Esophagus (tissue), 2 donors: ENCODE data around the gene CENPB. TPM values are rescaled to one million over a fixed set of nuclear protein-coding genes. Genes with fewer than 3 reads are reported as not detected.
"Not testable (repeated sequence)": the region's sequence is repeated elsewhere in the genome, so short reads cannot be mapped to it uniquely, and the experiment has no call there.

Experiments used
- H3K27ac ChIP-seq, 2 donors: one replicate each; pipeline ENCODE4 v1.5.1; 2013; ENCODE audit warnings: low read depth in 2 of 2, mild to moderate bottlenecking in 2 of 2, inconsistent platforms in 1 of 2, low read length in 1 of 2, moderate library complexity in 1 of 2
- H3K27me3 ChIP-seq, 2 donors: one replicate each; pipeline ENCODE4 v1.6.1; 2013; ENCODE audit warnings: low read length in 2 of 2, control low read depth in 1 of 2, mild to moderate bottlenecking in 1 of 2; ENCODE audit not compliant: insufficient read depth in 2 of 2, control insufficient read depth in 1 of 2
- H3K36me3 ChIP-seq, 2 donors: one replicate each; pipeline ENCODE4 v1.6.1; 2013; ENCODE audit warnings: low read length in 1 of 2; ENCODE audit not compliant: control insufficient read depth in 2 of 2, insufficient read depth in 2 of 2
- H3K4me1 ChIP-seq, 2 donors: one replicate each; pipeline ENCODE4 v1.6.1; 2013; ENCODE audit warnings: low read length in 1 of 2; ENCODE audit not compliant: control insufficient read depth in 2 of 2, insufficient read depth in 2 of 2
- H3K4me3 ChIP-seq, 2 donors: one replicate each; pipeline ENCODE4 v1.5.1; 2013; ENCODE audit warnings: low read length in 2 of 2, mild to moderate bottlenecking in 2 of 2, low read depth in 1 of 2, moderate library complexity in 1 of 2
- H3K9me3 ChIP-seq, 2 donors: one replicate each; pipeline ENCODE4 v1.6.1; 2013; ENCODE audit warnings: mild to moderate bottlenecking in 2 of 2, low read depth in 1 of 2, low read length in 1 of 2, moderate library complexity in 1 of 2; ENCODE audit not compliant: control insufficient read depth in 2 of 2, insufficient read depth in 1 of 2
- WGBS, 2 donors: extraction: QIAGEN DNeasy Blood & Tissue Kit; methylation state at CpG; one replicate each; pipeline ENCODE4 v1.1.7; 2013; 5-methylcytosine and 5-hydroxymethylcytosine counted together
- polyA plus RNA-seq, 2 donors: library from polyadenylated mRNA; stranded (reverse); fragments of 200-250 nt; gene quantifications; one replicate each; pipeline ENCODE4 v1.2.3, GENCODE V29; 2013
- donor health status: healthy with polysubstance abuse.
- donor health status: Bipolar disorder and iron deficiency.

The CENPB gene
- polyA plus RNA-seq, 2 donors: 33.3 to 43.4 TPM

DNA sequence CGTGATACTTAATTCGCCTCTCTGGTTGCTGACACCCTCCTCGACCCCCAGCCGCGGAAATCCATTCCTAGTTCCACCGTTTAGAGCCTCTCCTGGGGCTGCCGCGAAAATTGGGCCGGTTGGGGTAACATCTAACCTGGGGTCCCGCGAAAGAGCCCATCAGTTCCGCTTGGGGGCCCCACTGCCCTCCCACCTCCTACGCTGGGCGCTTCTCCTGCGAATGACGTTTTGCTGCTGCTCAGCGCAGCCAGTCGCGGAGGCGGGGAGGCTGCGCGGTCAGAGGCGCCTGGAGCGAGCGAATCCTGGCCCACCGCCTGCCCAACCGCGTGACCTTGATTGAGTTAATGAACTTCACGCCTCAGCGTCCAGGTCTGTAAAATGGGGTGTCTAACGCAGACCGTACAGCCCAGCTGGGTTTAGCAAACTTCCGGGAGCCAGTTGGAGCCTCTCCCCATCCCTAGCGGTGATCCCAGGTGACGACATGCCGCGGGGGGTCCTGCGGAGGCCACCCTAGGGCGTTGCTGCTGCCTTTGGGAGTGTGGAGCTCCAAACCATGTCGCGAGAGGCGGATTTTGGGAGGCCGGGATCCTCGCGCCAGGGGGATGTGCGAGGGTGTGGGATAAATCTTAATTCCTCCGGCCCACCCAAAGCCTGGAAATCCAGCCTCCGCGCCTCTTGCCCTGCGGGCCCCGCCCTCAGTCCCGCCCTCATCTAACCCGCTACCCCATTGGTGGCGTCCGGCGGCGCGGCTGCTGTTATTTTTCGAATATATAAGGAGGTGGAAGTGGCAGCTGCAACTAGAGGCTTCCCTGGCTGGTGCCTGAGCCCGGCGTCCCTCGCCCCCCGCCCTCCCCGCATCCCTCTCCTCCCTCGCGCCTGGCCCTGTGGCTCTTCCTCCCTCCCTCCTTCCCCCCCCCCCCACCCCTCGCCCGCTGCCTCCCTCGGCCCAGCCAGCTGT lies 9.2 kb upstream of the CENPB start, which contains the start of gene CDC25B:
CDC25B (plus strand) TSS at position 800 of the 958 bp plus-strand sequence. CDS start 222 bp downstream, outside the sequence.
- H3K4me3 ChIP-seq: peak within 1 kb of the TSS; percentile 62 to 63
- 1% methylated on average over 61 to 68 of the region's 69 CpGs for WGBS, 2 donors

GRCh38 chr20:3794701-3795420 lies 8.3 kb upstream of the CENPB start:
- Histone ChIP-seq H3K4me1 (peaks cover 0 to 20% of the 10 kb centered on the region in 2 donors), H3K4me3 (peak overlapping the region in 1 of 2 donors; percentile 62)
- 85% methylated on average over 25 of the region's 25 CpGs for WGBS, 2 donors

More for the DNA sequence above, 9.2 kb upstream of the CENPB start, which contains the start of gene CDC25B:
- Histone ChIP-seq H3K4me1 (peaks cover 0 to 20% of the 10 kb centered on the region in 2 donors), H3K36me3 (peaks cover 0 to 2% of the 10 kb centered on the region in 2 donors), H3K9me3 (no peaks in the 10 kb centered on the region), H3K27me3 (no peaks in the 10 kb centered on the region), H3K27ac (peak within 1 kb of the TSS; percentile 96 to 98)

DNA sequence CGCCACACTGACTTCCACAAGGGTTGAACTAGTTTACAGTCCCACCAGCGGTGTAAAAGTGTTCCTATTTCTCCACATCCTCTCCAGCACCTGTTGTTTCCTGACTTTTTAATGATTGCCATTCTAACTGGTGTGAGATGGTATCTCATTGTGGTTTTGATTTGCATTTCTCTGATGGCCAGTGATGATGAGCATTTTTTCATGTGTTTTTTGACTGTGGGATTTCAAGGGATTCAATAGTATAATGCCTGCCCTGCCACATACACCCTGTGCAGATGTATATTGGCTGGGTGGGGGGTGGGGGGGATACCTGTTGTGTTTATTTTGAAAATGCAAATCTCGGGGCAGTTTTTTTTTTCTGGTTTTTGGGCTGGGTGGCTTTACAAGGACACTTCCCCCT lies 7.6 kb upstream of the CENPB start:
- H3K4me3 ChIP-seq, H3K27ac ChIP-seq, H3K36me3 ChIP-seq, H3K9me3 ChIP-seq, H3K27me3 ChIP-seq: not testable (repeated sequence)
- peaks cover 0 to 14% of the 10 kb centered on the region in 2 donors for H3K4me1 ChIP-seq
- WGBS, 2 donors: 67 to 83% methylated on average over 2 to 3 of the region's 3 CpGs

More at GRCh38 chr20:3794701-3795420, 8.3 kb upstream of the CENPB start:
- no peaks in the 10 kb centered on the region for H3K9me3 ChIP-seq
- H3K36me3 ChIP-seq: no peaks in the 10 kb centered on the region
- no peaks in the 10 kb centered on the region for H3K27me3 ChIP-seq
- peak overlapping the region; percentile 96 to 98 for H3K27ac ChIP-seq

GRCh38 chr20:3789201-3789600 lies 2.7 kb upstream of the CENPB start:
- H3K27ac ChIP-seq: not testable (repeated sequence)

GRCh38 chr20:3788685-3789155 lies 2.2 kb upstream of the CENPB start:
- 45 to 55% methylated on average over 4 of the region's 4 CpGs for WGBS, 2 donors
- Histone ChIP-seq H3K27ac (no peak overlapping the region), H3K36me3 (peaks cover 0 to 5% of the 10 kb centered on the region in 2 donors), H3K4me1 (peaks cover 14 to 24% of the 10 kb centered on the region in 2 donors), H3K4me3 (no peak overlapping the region), H3K9me3 (no peaks in the 10 kb centered on the region), H3K27me3 (no peaks in the 10 kb centered on the region)

More at GRCh38 chr20:3789201-3789600, 2.7 kb upstream of the CENPB start:
- peaks cover 9 to 19% of the 10 kb centered on the region in 2 donors for H3K4me1 ChIP-seq
- not testable (repeated sequence) for H3K27me3 ChIP-seq, H3K9me3 ChIP-seq, H3K36me3 ChIP-seq, H3K4me3 ChIP-seq
- WGBS, 2 donors: 84 to 95% methylated on average over 4 of the region's 4 CpGs

DNA sequence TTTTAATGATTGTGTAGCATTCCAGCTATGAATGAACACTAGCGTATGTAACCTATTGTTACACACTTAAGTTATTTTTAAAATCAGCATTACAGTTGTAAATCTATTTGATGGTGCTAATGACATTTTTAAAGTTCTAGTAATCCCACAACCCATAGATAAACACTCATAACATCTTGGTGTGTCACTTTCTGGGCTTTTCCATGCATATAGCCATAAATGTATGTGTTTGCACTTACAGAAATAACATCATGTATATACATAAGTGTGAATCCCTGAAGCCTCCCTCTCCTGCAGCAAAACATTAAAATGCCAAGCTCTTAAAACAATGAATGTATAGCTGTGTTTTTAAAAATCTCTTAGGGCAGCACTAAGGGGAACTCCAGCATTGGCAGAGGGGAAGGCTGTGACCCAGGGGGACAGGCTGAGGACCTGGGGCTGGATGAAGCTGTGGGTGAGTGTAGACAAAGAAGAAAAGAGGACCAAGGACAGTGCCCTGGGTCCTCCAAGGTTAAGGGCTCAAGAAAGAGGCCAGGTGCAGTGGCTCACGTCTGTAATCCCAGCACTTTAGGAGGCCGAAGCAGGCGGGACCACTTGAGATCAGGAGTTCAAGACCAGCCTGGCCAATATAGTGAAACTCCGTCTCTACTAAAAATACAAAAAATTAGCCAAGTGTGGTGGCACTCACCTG lies 929 bp upstream of the CENPB start:
- H3K27me3 ChIP-seq: no peaks in the 10 kb centered on the region
- H3K4me1 ChIP-seq: peaks cover 18 to 35% of the 10 kb centered on the region in 2 donors
- WGBS, 2 donors: 74 to 76% methylated on average over 5 of the region's 5 CpGs
- no peaks in the 10 kb centered on the region for H3K9me3 ChIP-seq
- H3K27ac ChIP-seq: no peak overlapping the region
- H3K4me3 ChIP-seq: peak overlapping the region in 1 of 2 donors; percentile 86
- peaks cover 0 to 9% of the 10 kb centered on the region in 2 donors for H3K36me3 ChIP-seq

DNA sequence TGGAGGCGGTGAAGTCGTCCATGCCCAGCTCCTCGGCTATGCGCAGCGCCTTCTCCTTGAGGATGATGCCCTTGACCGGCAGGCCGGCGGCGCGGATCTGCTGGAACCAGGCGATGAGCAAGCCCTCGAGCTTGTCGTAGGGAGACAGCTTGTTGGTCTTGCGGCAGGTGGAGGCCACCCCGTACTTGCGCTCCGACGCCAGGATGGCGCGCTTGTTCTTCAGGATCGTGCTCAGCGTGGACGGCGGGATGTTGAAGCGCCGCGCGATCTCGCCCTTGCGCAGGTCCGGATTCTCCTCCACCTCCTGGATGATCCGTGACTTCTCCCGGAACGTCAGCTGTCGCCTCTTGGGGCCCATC lies 435 bp downstream of the CENPB start:
- H3K27me3 ChIP-seq: no peaks in the 10 kb centered on the region
- peaks cover 18 to 39% of the 10 kb centered on the region in 2 donors for H3K4me1 ChIP-seq
- no peaks in the 10 kb centered on the region for H3K9me3 ChIP-seq
- WGBS, 2 donors: 2 to 3% methylated on average over 30 to 35 of the region's 35 CpGs
- peak overlapping the region; percentile 81 to 86 for H3K4me3 ChIP-seq
- H3K27ac ChIP-seq: peak overlapping the region; percentile 84 to 92
- peaks cover 0 to 9% of the 10 kb centered on the region in 2 donors for H3K36me3 ChIP-seq

- peak overlapping the region; percentile 81 to 86 for H3K4me3 ChIP-seq
- H3K4me1 ChIP-seq: peaks cover 18 to 41% of the 10 kb centered on the region in 2 donors
- no peaks in the 10 kb centered on the region for H3K9me3 ChIP-seq
- H3K36me3 ChIP-seq: peaks cover 0 to 9% of the 10 kb centered on the region in 2 donors
- peak overlapping the region; percentile 84 to 92 for H3K27ac ChIP-seq
- H3K27me3 ChIP-seq: no peaks in the 10 kb centered on the region
- 20 to 27% methylated on average over 65 to 79 of the region's 79 CpGs for WGBS, 2 donors
Measured at GRCh38 chr20:3785240-3786125, 1.1 kb downstream of the CENPB start.
